Neural cell (in vitro differentiated cells): ENCODE measurements around the gene CNTNAP2. TPM values are rescaled to one million over a fixed set of nuclear protein-coding genes. Genes with fewer than 3 reads are reported as not detected.

Experiments
- H2AFZ ChIP-seq: fragments of 200-600, 300-800 bp; sonication (generic), shearing (Covaris generic); 2 replicates; pipeline ENCODE4 v1.6.0; 2014; ENCODE audit warnings: low read depth, mild to moderate bottlenecking, antibody characterized with exemption, low read length, moderate library complexity
- H3F3A ChIP-seq: fragments of 200-600 bp; shearing (Covaris generic); 2 replicates; pipeline ENCODE4 v1.6.1; 2016; ENCODE audit warnings: mild to moderate bottlenecking, moderate library complexity, mixed read lengths, antibody characterized with exemption, low read length; ENCODE audit not compliant: insufficient read depth, poor library complexity, severe bottlenecking
- H3K27ac ChIP-seq: fragments of 200-600, 300-800 bp; sonication (generic), shearing (Covaris generic); 2 replicates; pipeline ENCODE4 v1.5.1; 2014; ENCODE audit warnings: mild to moderate bottlenecking, low read length, moderate library complexity
- H3K27me3 ChIP-seq: fragments of 300-800, 200-600 bp; sonication (generic), shearing (Covaris generic); 2 replicates; pipeline ENCODE4 v1.6.0; 2014; ENCODE audit warnings: mild to moderate bottlenecking, low read depth, low read length, moderate library complexity; ENCODE audit not compliant: insufficient read depth
- H3K36me3 ChIP-seq: fragments of 300-800, 200-600 bp; sonication (generic), shearing (Covaris generic); 2 replicates; pipeline ENCODE4 v1.5.1; 2014; ENCODE audit warnings: mild to moderate bottlenecking, antibody characterized with exemption, low read length, moderate library complexity; ENCODE audit not compliant: insufficient read depth
- H3K4me2 ChIP-seq: fragments of 300-800, 200-600 bp; sonication (generic), shearing (Covaris generic); 2 replicates; pipeline ENCODE4 v1.6.0; 2014; ENCODE audit warnings: mild to moderate bottlenecking, low read length
- H3K4me3 ChIP-seq: fragments of 300-800, 200-600 bp; sonication (generic), shearing (Covaris generic); 2 replicates; pipeline ENCODE4 v1.5.1; 2014; ENCODE audit warnings: mild to moderate bottlenecking, low read length, moderate library complexity
- H3K79me2 ChIP-seq: fragments of 200-600 bp; shearing (Covaris generic); replicated peaks from 2 replicates; pipeline ENCODE4 v1.6.0; 2014; ENCODE audit warnings: mild to moderate bottlenecking, low read length, moderate library complexity; ENCODE audit not compliant: insufficient read depth
- H3K9ac ChIP-seq: fragments of 300-800, 200-600 bp; sonication (generic), shearing (Covaris generic); 2 replicates; pipeline ENCODE4 v1.6.1; 2016; ENCODE audit warnings: mild to moderate bottlenecking, low read length, mixed read lengths
- H3K9me2 ChIP-seq: fragments of 200-600 bp; shearing (Covaris generic); 2 replicates; pipeline ENCODE4 v1.6.1; 2016; ENCODE audit warnings: mild to moderate bottlenecking, low read length, mixed read lengths; ENCODE audit not compliant: insufficient read depth
- H3K9me3 ChIP-seq: fragments of 200-600, 300-800 bp; sonication (generic), shearing (Covaris generic); 2 replicates; pipeline ENCODE4 v1.6.1; 2016; ENCODE audit warnings: mild to moderate bottlenecking, mixed run types, low read length, moderate library complexity, mixed read lengths
- H4K20me1 ChIP-seq: fragments of 200-600 bp; shearing (Covaris generic); 2 replicates; pipeline ENCODE4 v1.6.1; 2016; ENCODE audit warnings: mild to moderate bottlenecking, mixed run types; ENCODE audit not compliant: insufficient read depth
- EP300 ChIP-seq: fragments of 450-650 bp; conservative IDR thresholded peaks from 2 replicates; pipeline ENCODE4 v1.6.1; 2014; ENCODE audit warnings: antibody characterized with exemption, mild to moderate bottlenecking, moderate library complexity; ENCODE audit not compliant: poor library complexity, severe bottlenecking
- EZH2 ChIP-seq: fragments of 200-600, 300-800 bp; shearing (Covaris generic), sonication (generic); IDR thresholded peaks from 2 replicates; pipeline ENCODE4 v1.6.1; 2014; ENCODE audit warnings: antibody characterized with exemption, low read length, borderline replicate concordance, mild to moderate bottlenecking; ENCODE audit not compliant: insufficient read depth, poor library complexity, severe bottlenecking
- MXI1 ChIP-seq: fragments of 450-650 bp; conservative IDR thresholded peaks from 2 replicates; pipeline ENCODE4 v1.6.1; 2014; ENCODE audit warnings: antibody characterized with exemption, mild to moderate bottlenecking; ENCODE audit not compliant: poor library complexity, severe bottlenecking
- POLR2AphosphoS5 ChIP-seq: IDR thresholded peaks from 2 replicates; pipeline ENCODE4 v1.6.1; 2012
- RAD21 ChIP-seq: fragments of 450-650 bp; conservative IDR thresholded peaks from 2 replicates; pipeline ENCODE4 v1.6.1; 2014; ENCODE audit warnings: antibody characterized with exemption, mild to moderate bottlenecking, moderate library complexity
- SMC3 ChIP-seq: fragments of 450-650 bp; conservative IDR thresholded peaks from 2 replicates; pipeline ENCODE4 v1.6.1; 2014; ENCODE audit warnings: antibody characterized with exemption, mild to moderate bottlenecking, moderate library complexity; ENCODE audit not compliant: poor library complexity
- TAF1 ChIP-seq: IDR thresholded peaks from 2 replicates; pipeline ENCODE4 v1.6.1; 2012; ENCODE audit warnings: low read depth
- polyA plus RNA-seq: library from polyadenylated mRNA; depleted of rRNA; stranded (reverse); fragments of >200 nt; gene quantifications from 2 replicates; pipeline ENCODE4 v1.2.3, GENCODE V29; 2014
- TF ChIP-seq, protein P1 (sequence below): fragments of 450-650 bp; IDR thresholded peaks from 2 replicates; pipeline ENCODE4 v1.5.1; 2014; ENCODE audit warnings: antibody characterized with exemption, mild to moderate bottlenecking, moderate library complexity; ENCODE audit not compliant: poor library complexity, severe bottlenecking
- TF ChIP-seq, protein P2 (sequence below): IDR thresholded peaks from 2 replicates; pipeline ENCODE4 v1.6.1; 2012; ENCODE audit warnings: borderline replicate concordance

CNTNAP2 gene
- polyA plus RNA-seq, 1 donor from 2014 or later, result 276 TPM

DNA sequence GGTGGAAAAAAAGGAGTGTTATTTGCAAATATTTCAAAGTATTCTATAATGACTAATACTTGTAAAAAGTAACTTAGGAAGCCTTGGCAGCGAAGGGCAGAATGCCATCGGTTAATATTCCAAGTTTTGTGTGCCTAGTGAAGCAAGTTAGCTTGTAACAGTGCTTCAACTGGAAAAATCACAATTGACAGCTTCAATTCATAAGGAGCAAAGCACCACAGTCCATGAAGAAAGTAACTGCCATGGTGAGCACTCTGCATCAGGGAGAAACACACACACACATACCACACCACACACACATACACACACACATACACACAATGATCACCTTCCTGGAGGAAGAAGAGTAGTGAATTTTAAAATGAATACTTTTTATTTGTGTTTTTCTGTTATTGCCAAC lies 298.3 kb downstream of the CNTNAP2 start:
- Histone ChIP-seq H4K20me1 (no peaks in the 10 kb centered on the region), H3K9ac (no peak overlapping the region), H3K9me3 (no peaks in the 10 kb centered on the region), H3F3A (no peaks in the 10 kb centered on the region), H3K36me3 (no peaks in the 10 kb centered on the region), H3K4me3 (no peak overlapping the region), H3K79me2 (no peaks in the 10 kb centered on the region), H2AFZ (no peak overlapping the region), H3K4me2 (no peak overlapping the region), H3K27me3 (no peaks in the 10 kb centered on the region), H3K27ac (no peak overlapping the region), H3K9me2 (no peaks in the 10 kb centered on the region)
- TF ChIP-seq SMC3, result no peak

DNA sequence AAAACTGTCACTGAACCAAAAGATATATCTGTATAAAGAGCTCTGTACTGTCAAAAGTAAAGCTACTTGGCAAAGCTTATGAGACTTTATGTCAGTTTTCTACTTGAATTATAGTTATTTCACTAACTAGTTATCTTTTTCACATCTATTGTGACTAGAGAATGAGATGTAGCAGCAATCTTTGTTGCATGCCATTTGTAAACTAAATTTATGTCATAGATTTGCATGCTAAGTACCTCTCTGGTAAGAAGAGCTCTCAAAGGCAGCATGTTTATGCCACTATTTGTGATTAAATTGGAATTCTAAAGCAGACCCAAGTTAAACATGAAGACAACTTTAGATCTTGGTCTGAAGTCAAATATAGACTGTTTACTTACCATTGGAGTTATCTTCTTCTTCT lies 300.6 kb downstream of the CNTNAP2 start:
- Histone ChIP-seq H3F3A (no peaks in the 10 kb centered on the region), H3K27ac (no peak overlapping the region), H3K9ac (no peak overlapping the region), H3K36me3 (no peaks in the 10 kb centered on the region), H4K20me1 (no peaks in the 10 kb centered on the region), H3K4me3 (no peak overlapping the region), H3K4me2 (no peak overlapping the region), H3K27me3 (no peaks in the 10 kb centered on the region), H3K9me3 (no peaks in the 10 kb centered on the region), H2AFZ (no peak overlapping the region), H3K9me2 (no peaks in the 10 kb centered on the region), H3K79me2 (no peaks in the 10 kb centered on the region)
- no peak for TF ChIP-seq POLR2AphosphoS5
- TF ChIP-seq MXI1, result no peak
- no peak for TF ChIP-seq SMC3
- TF ChIP-seq, protein P1, sequence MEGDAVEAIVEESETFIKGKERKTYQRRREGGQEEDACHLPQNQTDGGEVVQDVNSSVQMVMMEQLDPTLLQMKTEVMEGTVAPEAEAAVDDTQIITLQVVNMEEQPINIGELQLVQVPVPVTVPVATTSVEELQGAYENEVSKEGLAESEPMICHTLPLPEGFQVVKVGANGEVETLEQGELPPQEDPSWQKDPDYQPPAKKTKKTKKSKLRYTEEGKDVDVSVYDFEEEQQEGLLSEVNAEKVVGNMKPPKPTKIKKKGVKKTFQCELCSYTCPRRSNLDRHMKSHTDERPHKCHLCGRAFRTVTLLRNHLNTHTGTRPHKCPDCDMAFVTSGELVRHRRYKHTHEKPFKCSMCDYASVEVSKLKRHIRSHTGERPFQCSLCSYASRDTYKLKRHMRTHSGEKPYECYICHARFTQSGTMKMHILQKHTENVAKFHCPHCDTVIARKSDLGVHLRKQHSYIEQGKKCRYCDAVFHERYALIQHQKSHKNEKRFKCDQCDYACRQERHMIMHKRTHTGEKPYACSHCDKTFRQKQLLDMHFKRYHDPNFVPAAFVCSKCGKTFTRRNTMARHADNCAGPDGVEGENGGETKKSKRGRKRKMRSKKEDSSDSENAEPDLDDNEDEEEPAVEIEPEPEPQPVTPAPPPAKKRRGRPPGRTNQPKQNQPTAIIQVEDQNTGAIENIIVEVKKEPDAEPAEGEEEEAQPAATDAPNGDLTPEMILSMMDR, result no peak
- no peak for TF ChIP-seq EZH2

GRCh38 chr7:146423446-146423845 lies 306.8 kb downstream of the CNTNAP2 start:
- no peaks in the 10 kb centered on the region for H3K9me3 ChIP-seq
- no peaks in the 10 kb centered on the region for H3K27me3 ChIP-seq
- no peak overlapping the region for H3K4me2 ChIP-seq
- H3F3A ChIP-seq, result no peaks in the 10 kb centered on the region
- H3K27ac ChIP-seq, result no peak overlapping the region
- no peaks in the 10 kb centered on the region for H3K9me2 ChIP-seq
- no peak overlapping the region for H3K4me3 ChIP-seq
- no peaks in the 10 kb centered on the region for H3K79me2 ChIP-seq
- no peak for TF ChIP-seq EZH2
- H3K36me3 ChIP-seq, result no peaks in the 10 kb centered on the region
- H4K20me1 ChIP-seq, result no peaks in the 10 kb centered on the region
- H2AFZ ChIP-seq, result no peak overlapping the region
- no peak overlapping the region for H3K9ac ChIP-seq

DNA sequence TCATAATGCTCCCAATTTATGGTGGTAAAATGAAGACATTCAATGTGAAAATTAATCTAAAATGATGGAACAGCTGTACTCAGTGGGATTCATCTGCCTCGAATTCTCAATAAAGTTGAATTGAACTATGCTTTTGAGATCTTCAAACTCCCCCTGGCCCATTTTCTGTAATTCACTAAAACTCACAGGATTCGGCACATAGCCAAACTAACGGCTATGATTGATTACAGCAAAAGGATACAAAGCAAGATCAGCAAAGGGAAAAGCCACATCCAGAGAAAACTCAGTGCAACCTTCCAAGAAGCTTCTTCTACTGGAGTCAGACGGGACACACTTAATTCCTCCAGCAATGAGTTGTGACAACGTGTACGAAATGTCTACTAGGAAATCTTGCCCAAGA lies 307.5 kb downstream of the CNTNAP2 start:
- no peaks in the 10 kb centered on the region for H3K27me3 ChIP-seq
- no peaks in the 10 kb centered on the region for H3F3A ChIP-seq
- H3K9me3 ChIP-seq, result no peaks in the 10 kb centered on the region
- TF ChIP-seq, protein P1, result no peak
- TF ChIP-seq RAD21, result no peak
- TF ChIP-seq, protein P2, sequence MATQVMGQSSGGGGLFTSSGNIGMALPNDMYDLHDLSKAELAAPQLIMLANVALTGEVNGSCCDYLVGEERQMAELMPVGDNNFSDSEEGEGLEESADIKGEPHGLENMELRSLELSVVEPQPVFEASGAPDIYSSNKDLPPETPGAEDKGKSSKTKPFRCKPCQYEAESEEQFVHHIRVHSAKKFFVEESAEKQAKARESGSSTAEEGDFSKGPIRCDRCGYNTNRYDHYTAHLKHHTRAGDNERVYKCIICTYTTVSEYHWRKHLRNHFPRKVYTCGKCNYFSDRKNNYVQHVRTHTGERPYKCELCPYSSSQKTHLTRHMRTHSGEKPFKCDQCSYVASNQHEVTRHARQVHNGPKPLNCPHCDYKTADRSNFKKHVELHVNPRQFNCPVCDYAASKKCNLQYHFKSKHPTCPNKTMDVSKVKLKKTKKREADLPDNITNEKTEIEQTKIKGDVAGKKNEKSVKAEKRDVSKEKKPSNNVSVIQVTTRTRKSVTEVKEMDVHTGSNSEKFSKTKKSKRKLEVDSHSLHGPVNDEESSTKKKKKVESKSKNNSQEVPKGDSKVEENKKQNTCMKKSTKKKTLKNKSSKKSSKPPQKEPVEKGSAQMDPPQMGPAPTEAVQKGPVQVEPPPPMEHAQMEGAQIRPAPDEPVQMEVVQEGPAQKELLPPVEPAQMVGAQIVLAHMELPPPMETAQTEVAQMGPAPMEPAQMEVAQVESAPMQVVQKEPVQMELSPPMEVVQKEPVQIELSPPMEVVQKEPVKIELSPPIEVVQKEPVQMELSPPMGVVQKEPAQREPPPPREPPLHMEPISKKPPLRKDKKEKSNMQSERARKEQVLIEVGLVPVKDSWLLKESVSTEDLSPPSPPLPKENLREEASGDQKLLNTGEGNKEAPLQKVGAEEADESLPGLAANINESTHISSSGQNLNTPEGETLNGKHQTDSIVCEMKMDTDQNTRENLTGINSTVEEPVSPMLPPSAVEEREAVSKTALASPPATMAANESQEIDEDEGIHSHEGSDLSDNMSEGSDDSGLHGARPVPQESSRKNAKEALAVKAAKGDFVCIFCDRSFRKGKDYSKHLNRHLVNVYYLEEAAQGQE, result no peak
- TF ChIP-seq EP300, result no peak
- no peak for TF ChIP-seq SMC3
- TF ChIP-seq EZH2, result no peak
- no peak for TF ChIP-seq TAF1
- TF ChIP-seq MXI1, result no peak
- no peak overlapping the region for H3K4me2 ChIP-seq
- H4K20me1 ChIP-seq, result no peaks in the 10 kb centered on the region
- H2AFZ ChIP-seq, result no peak overlapping the region
- no peak overlapping the region for H3K9ac ChIP-seq
- H3K79me2 ChIP-seq, result no peaks in the 10 kb centered on the region
- no peaks in the 10 kb centered on the region for H3K36me3 ChIP-seq
- H3K9me2 ChIP-seq, result no peaks in the 10 kb centered on the region
- no peak overlapping the region for H3K27ac ChIP-seq
- H3K4me3 ChIP-seq, result no peak overlapping the region
